ENCODE measurements around the gene SLC27A1. TPM values are rescaled to one million over a fixed set of nuclear protein-coding genes. Genes with fewer than 3 reads are reported as not detected.
"Not testable (repeated sequence)": the region's sequence is repeated elsewhere in the genome, so short reads cannot be mapped to it uniquely, and the experiment has no call there.

The SLC27A1 gene
- total RNA-seq, 1 donor from 2014 or later, result 66.2 TPM

GRCh38 chr19:17542793-17543582 is 72.7 kb downstream of the SLC27A1 start:
- ATAC-seq (no peak), DNase-seq (ENCODE audit: missing footprints) (peak; percentile 60)
- intact Hi-C loops (cut with DNase I), result no loop called here

- intact Hi-C loops (cut with DNase I), result no loop called here
- ATAC-seq, result no peak
- no peak for DNase-seq (ENCODE audit: missing footprints)
Observed at GRCh38 chr19:17543986-17544385, 73.7 kb downstream of the SLC27A1 start.

- ATAC-seq (no peak), DNase-seq (ENCODE audit: missing footprints) (peak; percentile 58)
- intact Hi-C loops (cut with DNase I), result no loop called here
Observed at GRCh38 chr19:17544418-17544817, 74.1 kb downstream of the SLC27A1 start.

GRCh38 chr19:17548145-17548544 is 77.8 kb downstream of the SLC27A1 start:
- ATAC-seq, result no peak
- intact Hi-C loops (cut with DNase I), result no loop called here
- no peak for DNase-seq (ENCODE audit: missing footprints)

DNA sequence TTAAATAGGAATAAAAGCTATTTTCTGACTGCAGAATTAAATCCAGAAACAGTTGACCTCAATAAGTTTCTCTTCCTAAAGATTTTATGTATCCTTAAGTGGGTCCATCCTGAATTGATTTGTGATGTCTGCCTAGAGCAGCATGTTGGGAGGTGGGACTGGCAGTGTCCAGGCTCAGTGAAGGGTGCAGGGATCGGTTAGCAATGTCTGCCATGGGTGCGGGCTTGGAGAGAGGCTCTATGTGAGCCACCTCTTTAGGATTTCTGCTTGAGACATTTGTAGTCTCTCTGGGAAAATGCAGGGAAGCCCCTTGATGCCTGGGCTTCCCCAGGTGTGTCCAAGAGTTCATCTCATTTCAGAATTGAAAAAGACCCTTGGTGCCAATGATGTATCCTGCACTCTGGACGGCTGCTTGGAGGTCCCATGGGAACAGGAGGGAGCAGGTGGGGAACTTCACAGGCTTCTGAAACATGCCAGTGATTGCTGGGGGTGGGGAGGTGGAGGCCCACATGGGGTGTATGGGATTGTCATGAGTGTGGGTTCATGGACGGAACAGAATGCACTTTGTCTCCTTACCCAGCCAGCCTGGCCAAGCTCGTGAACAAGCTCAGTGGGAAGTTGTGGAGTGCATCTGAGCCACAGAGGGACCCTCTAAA is 78.9 kb downstream of the SLC27A1 start:
- no peak for DNase-seq (ENCODE audit: missing footprints)
- ATAC-seq, result no peak
- intact Hi-C loops (cut with DNase I), result no loop called here

- no peak for ATAC-seq
- intact Hi-C loops (cut with DNase I), result no loop called here
- DNase-seq (ENCODE audit: missing footprints), result no peak
Observed at GRCh38 chr19:17550076-17550667, 79.8 kb downstream of the SLC27A1 start.

DNA sequence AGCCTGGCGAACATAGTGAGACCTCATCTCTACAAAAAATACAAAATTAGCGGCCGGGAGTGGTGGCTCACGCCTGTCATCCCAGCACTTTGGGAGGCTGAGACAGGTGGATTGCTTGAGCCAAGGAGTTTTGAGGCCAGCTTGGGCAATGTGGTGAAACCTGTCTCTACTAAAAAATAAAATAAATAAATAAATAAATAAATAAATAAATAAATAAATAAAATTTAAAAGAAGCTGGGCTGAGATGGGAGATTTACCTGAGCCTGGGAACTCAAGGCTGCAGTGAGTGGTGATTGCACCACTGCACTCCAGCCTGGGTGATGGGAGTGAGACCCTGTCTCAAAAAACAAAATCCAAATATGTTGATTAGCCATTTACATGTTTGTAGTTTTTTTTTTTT is 82.4 kb downstream of the SLC27A1 start:
- DNase-seq (ENCODE audit: missing footprints); ATAC-seq; intact Hi-C loops (cut with DNase I): not testable (repeated sequence)

DNA sequence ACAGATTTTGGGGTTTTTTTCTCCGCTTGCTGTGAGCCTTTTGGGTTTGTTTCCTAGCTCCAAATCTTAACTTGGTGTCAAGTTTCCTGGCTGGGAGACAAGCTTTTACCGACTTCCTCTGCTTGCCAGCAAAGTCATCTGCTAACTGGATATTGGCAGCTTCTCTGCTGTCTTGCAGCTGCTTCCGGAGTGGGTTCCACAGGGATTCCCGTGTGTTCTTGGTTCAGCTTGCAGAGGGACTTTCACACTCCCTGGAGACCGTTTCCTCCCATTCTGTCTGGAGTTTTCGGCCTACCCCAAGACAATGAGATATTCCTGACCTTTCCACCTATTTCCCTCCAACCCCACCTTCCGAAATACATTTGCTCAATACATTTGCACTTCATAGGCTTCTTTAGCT is 82.9 kb downstream of the SLC27A1 start:
- peak; percentile 45 for ATAC-seq
- DNase-seq (ENCODE audit: missing footprints), result no peak
- intact Hi-C loops (cut with DNase I), result no loop called here

- ATAC-seq (no peak), DNase-seq (ENCODE audit: missing footprints) (no peak)
- intact Hi-C loops (cut with DNase I), result loop anchor here (5.0 kb wide), 2 partner anchors 43 to 83 kb away; partner anchors contain the start of genes PGLS and SLC27A1
Observed at GRCh38 chr19:17554968-17555479, 84.7 kb downstream of the SLC27A1 start.

- ATAC-seq, result peak; percentile 97
- intact Hi-C loops (cut with DNase I), result loop anchor here (5.0 kb wide), 2 partner anchors 43 to 83 kb away; partner anchors contain the start of genes PGLS and SLC27A1
Observed at GRCh38 chr19:17555480-17555928, 85.2 kb downstream of the SLC27A1 start, which contains the start of gene COLGALT1. COLGALT1 (plus strand) TSS chr19:17555649; CDS start chr19:17555714, 65 bp downstream.

More at GRCh38 chr19:17555480-17555928, 85.2 kb downstream of the SLC27A1 start, which contains the start of gene COLGALT1:
- DNase-seq (ENCODE audit: missing footprints), result peak; percentile 100

Other genes with a start within 250 kb of the SLC27A1 start
- 26.0 TPM for gene OCEL1, start 244.3 kb upstream of the SLC27A1 start, total RNA-seq
- gene NR2F6, start 224.6 kb upstream of the SLC27A1 start, total RNA-seq, result 76.4 TPM
- 7.6 TPM for gene USHBP1, start 205.8 kb upstream of the SLC27A1 start, total RNA-seq
- gene BABAM1, start 203.1 kb upstream of the SLC27A1 start, total RNA-seq, result 82.0 TPM
- 0.19 TPM for gene ANKLE1, start 188.6 kb upstream of the SLC27A1 start, total RNA-seq
- 13.8 TPM for gene ABHD8, start 167.1 kb upstream of the SLC27A1 start, total RNA-seq
- gene MRPL34, start 164.7 kb upstream of the SLC27A1 start, total RNA-seq, result 200 TPM
- gene DDA1, start 161.0 kb upstream of the SLC27A1 start, total RNA-seq, result 28.8 TPM
- 9.6 TPM for gene ANO8, start 135.7 kb upstream of the SLC27A1 start, total RNA-seq
- gene GTPBP3, start 133.0 kb upstream of the SLC27A1 start, total RNA-seq, result 11.5 TPM
- gene PLVAP, start 93.2 kb upstream of the SLC27A1 start, total RNA-seq, result 29.0 TPM
- gene CCDC194, start 76.3 kb upstream of the SLC27A1 start, total RNA-seq, result not detected
- gene BST2, start 64.9 kb upstream of the SLC27A1 start, total RNA-seq, result 54.5 TPM
- gene MVB12A, start 50.5 kb upstream of the SLC27A1 start, total RNA-seq, result 19.9 TPM
- not detected for gene TMEM221, start 21.9 kb upstream of the SLC27A1 start, total RNA-seq
- gene NXNL1, start 9.6 kb upstream of the SLC27A1 start, total RNA-seq, result not detected
- 20.8 TPM for gene PGLS, start 41.1 kb downstream of the SLC27A1 start, total RNA-seq
- 35.5 TPM for gene COLGALT1, start 85.1 kb downstream of the SLC27A1 start, total RNA-seq
- gene UNC13A, start 217.8 kb downstream of the SLC27A1 start, total RNA-seq, result 0.03 TPM
- gene MAP1S, start 249.0 kb downstream of the SLC27A1 start, total RNA-seq, result 26.0 TPM